HepG2 (cell line): Measurements from ENCODE around the gene MIA2. TPM values are rescaled to one million over a fixed set of nuclear protein-coding genes. Genes with fewer than 3 reads are reported as not detected.

Experiments used
- ASH2L ChIP-seq: fragments of 300-600, 200-600 bp; sonication (generic); IDR thresholded peaks from 2 replicates; pipeline ENCODE4 v1.7.0; 2017; ENCODE audit warnings: low read depth, mild to moderate bottlenecking, moderate library complexity, mixed read lengths, low read length; ENCODE audit not compliant: insufficient read length
- ATF7 ChIP-seq, 2 experiments: fragments of 450-650 bp in 1 of 2; sonication (generic) in 1 of 2; formaldehyde crosslinking in 1 of 2; IDR thresholded peaks; 2 replicates each; pipeline versions ENCODE4 v1.4.0 to v1.6.1; 2016 to 2020; ENCODE audit warnings: antibody characterized with exemption in 1 of 2, mild to moderate bottlenecking in 1 of 2, missing genetic modification reagents in 1 of 2
- HDAC6 ChIP-seq: fragments of 200-600 bp; sonication (generic); IDR thresholded peaks from 2 replicates; pipeline ENCODE4 v1.7.0; 2017; ENCODE audit warnings: mild to moderate bottlenecking, antibody characterized with exemption, low read length, low read depth
- KDM2A ChIP-seq: sonication (generic); formaldehyde crosslinking; IDR thresholded peaks from 2 replicates; pipeline ENCODE4 v1.4.0; 2020; ENCODE audit warnings: low read depth, missing genetic modification reagents, borderline replicate concordance
- MAX ChIP-seq: IDR thresholded peaks from 2 replicates; pipeline ENCODE4 v1.6.1; 2012; ENCODE audit warnings: inconsistent platforms
- NFYB ChIP-seq: sonication (generic); formaldehyde crosslinking; IDR thresholded peaks from 2 replicates; pipeline ENCODE4 v1.4.0; 2020; ENCODE audit warnings: missing genetic modification reagents
- NR2F6 ChIP-seq, 2 experiments: IDR thresholded peaks; 2 replicates each; pipeline ENCODE4 v1.6.1; 2016; ENCODE audit warnings: antibody characterized with exemption in 1 of 2, mild to moderate bottlenecking in 1 of 2
- PHF8 ChIP-seq: sonication (generic); formaldehyde crosslinking; IDR thresholded peaks from 2 replicates; pipeline ENCODE4 v1.5.0; 2020; ENCODE audit warnings: missing genetic modification reagents
- RELA ChIP-seq: sonication (generic); formaldehyde crosslinking; IDR thresholded peaks from 2 replicates; pipeline ENCODE4 v1.4.0; 2020; ENCODE audit warnings: missing genetic modification reagents
- SALL1 ChIP-seq: sonication (generic); formaldehyde crosslinking; IDR thresholded peaks from 2 replicates; pipeline ENCODE4 v1.8.0; 2022; ENCODE audit warnings: mild to moderate bottlenecking, missing genetic modification reagents
- SIN3B ChIP-seq: fragments of 150-350 bp; IDR thresholded peaks from 2 replicates; pipeline ENCODE4 v1.6.1; 2014; ENCODE audit warnings: low read length
- SKIL ChIP-seq: sonication (generic); formaldehyde crosslinking; IDR thresholded peaks from 2 replicates; pipeline ENCODE4 v1.8.0; 2022; ENCODE audit warnings: missing genetic modification reagents, mild to moderate bottlenecking, moderate library complexity, borderline replicate concordance
- SMAD3 ChIP-seq: sonication (generic); formaldehyde crosslinking; IDR thresholded peaks from 2 replicates; pipeline ENCODE4 v1.4.0; 2020; ENCODE audit warnings: missing genetic modification reagents
- SMARCC2 ChIP-seq: fragments of 450-650 bp; IDR thresholded peaks from 2 replicates; pipeline ENCODE4 v1.6.1; 2017; ENCODE audit warnings: antibody characterized with exemption, mild to moderate bottlenecking
- TBL1XR1 ChIP-seq: fragments of 150-350 bp; IDR thresholded peaks from 2 replicates; pipeline ENCODE4 v1.6.1; 2014; ENCODE audit warnings: borderline replicate concordance, low read length; ENCODE audit not compliant: partially characterized antibody
- TCF7 ChIP-seq: sonication (generic); IDR thresholded peaks from 2 replicates; pipeline ENCODE4 v1.6.1; 2016; ENCODE audit warnings: antibody characterized with exemption, low read depth
- U2AF1 ChIP-seq: fragments of 200-400 bp; formaldehyde crosslinking; optimal IDR thresholded peaks from 2 replicates; pipeline ENCODE3; 2017; ENCODE audit warnings: mild to moderate bottlenecking, low read depth, low read length
- ZBTB21 ChIP-seq: sonication (generic); formaldehyde crosslinking; IDR thresholded peaks from 2 replicates; pipeline ENCODE4 v1.4.0; 2020; ENCODE audit warnings: missing genetic modification reagents
- ZEB1 ChIP-seq: IDR thresholded peaks from 2 replicates; pipeline ENCODE4 v1.6.1; 2012; ENCODE audit warnings: mild to moderate bottlenecking, low read depth, inconsistent platforms; ENCODE audit not compliant: insufficient replicate concordance
- ZNF446 ChIP-seq: sonication (generic); formaldehyde crosslinking; IDR thresholded peaks from 2 replicates; pipeline ENCODE4 v1.5.0; 2020; ENCODE audit warnings: mild to moderate bottlenecking, missing genetic modification reagents
- ZNF563 ChIP-seq: sonication (generic); formaldehyde crosslinking; IDR thresholded peaks from 2 replicates; pipeline ENCODE4 v1.8.0; 2022; ENCODE audit warnings: mild to moderate bottlenecking, moderate library complexity, missing genetic modification reagents
- ZNF839 ChIP-seq: sonication (generic); formaldehyde crosslinking; IDR thresholded peaks from 2 replicates; pipeline ENCODE4 v1.4.0; 2020; ENCODE audit warnings: missing genetic modification reagents, mild to moderate bottlenecking, borderline replicate concordance
- ZZZ3 ChIP-seq: sonication (generic); formaldehyde crosslinking; IDR thresholded peaks from 2 replicates; pipeline ENCODE4 v1.4.0; 2020; ENCODE audit warnings: missing genetic modification reagents, mild to moderate bottlenecking, borderline replicate concordance
- polyA plus RNA-seq, 8 experiments: library from polyadenylated mRNA; depleted of rRNA in 3 of 8; stranded (reverse) in 7 of 8; unstranded in 1 of 8; fragments of >200 nt; fragmentation: Illumina TruSeq in 4 of 8; extraction: Trizol in 4 of 8; gene quantifications; 2 replicates each; pipeline versions ENCODE4 v1.2.1 to v1.2.3, GENCODE V29; 2011 to 2016; ENCODE audit warnings: low read depth in 4 of 8, missing spikeins in 1 of 8, mixed read lengths in 1 of 8; ENCODE audit not compliant: insufficient read depth in 1 of 8
- total RNA-seq, 5 experiments: library from RNA; depleted of rRNA; stranded (reverse); fragments of >200 nt; fragmentation: Illumina TruSeq; extraction: Trizol; gene quantifications; 2 replicates each; pipeline ENCODE4 v1.2.3, GENCODE V29; 2016; ENCODE audit warnings: low read depth in 1 of 5
- TF ChIP-seq, protein P1 (sequence below), 2 experiments: sonication (generic) in 1 of 2; formaldehyde crosslinking in 1 of 2; IDR thresholded peaks; 2 replicates each; pipeline versions ENCODE4 v1.4.0 to v1.6.1; 2018 to 2020; ENCODE audit warnings: missing genetic modification reagents in 2 of 2, borderline replicate concordance in 1 of 2, low read depth in 1 of 2, mild to moderate bottlenecking in 1 of 2, missing biosample characterization in 1 of 2
- TF ChIP-seq, protein P2 (sequence below): sonication (generic); formaldehyde crosslinking; IDR thresholded peaks from 2 replicates; pipeline ENCODE4 v1.8.1; 2023; ENCODE audit warnings: mild to moderate bottlenecking, missing genetic modification reagents

Gene MIA2
- total and polyA plus RNA-seq, 2 of the 13 experiments (the other 11 are each of a cell fraction or from before 2014, with no cell fraction given), result 134 to 158 TPM

DNA sequence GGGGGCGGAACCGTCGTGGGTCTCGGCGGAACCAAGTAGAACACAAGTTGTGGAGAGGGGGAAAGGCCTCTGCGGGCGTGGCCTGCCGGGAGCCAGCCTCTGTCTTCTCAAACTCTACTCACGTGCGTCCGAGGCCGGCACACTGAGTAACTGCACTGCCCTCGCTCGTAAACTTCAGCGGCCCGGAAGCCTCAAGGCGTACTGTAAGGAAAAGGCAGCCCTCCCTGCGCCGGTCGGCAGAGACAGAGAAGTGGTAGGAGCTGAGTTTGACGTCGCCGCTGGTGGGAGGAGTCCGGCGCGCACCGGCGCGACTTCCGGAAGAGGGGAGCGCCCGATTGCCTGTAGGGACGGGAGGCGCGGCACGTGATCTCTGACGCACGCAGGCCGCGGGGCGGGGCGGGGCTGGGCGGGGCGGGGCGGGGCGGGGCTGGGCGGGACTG lies 198.5 kb downstream of the MIA2 start, which contains the start of gene FBXO33 (continued):
- TF ChIP-seq, protein P1, sequence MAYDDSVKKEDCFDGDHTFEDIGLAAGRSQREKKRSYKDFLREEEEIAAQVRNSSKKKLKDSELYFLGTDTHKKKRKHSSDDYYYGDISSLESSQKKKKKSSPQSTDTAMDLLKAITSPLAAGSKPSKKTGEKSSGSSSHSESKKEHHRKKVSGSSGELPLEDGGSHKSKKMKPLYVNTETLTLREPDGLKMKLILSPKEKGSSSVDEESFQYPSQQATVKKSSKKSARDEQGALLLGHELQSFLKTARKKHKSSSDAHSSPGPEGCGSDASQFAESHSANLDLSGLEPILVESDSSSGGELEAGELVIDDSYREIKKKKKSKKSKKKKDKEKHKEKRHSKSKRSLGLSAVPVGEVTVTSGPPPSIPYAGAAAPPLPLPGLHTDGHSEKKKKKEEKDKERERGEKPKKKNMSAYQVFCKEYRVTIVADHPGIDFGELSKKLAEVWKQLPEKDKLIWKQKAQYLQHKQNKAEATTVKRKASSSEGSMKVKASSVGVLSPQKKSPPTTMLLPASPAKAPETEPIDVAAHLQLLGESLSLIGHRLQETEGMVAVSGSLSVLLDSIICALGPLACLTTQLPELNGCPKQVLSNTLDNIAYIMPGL (CRISPR knock-in tag; IDR thresholded peaks at IDR 0.05; ENCODE audit: borderline replicate concordance in 1 of 2, low read depth in 1 of 2), result peak; percentile 42 to 76; a peak in 3 of 4 replicates
- TF ChIP-seq PHF8 (CRISPR knock-in tag) (peak; percentile 52; the same call in 1 of the 2 replicates), SALL1 (CRISPR knock-in tag) (peak; percentile 46), SMARCC2 (no peak), SMAD3 (peak; percentile 93), ZEB1 (no peak), NR2F6 (IDR thresholded peaks at IDR 0.05) (no peak; the same call in 1 of the 2 replicates), NR2F6 (CRISPR knock-in tag; IDR thresholded peaks at IDR 0.05) (peak; percentile 41; the same call in 1 of the 2 replicates), ZBTB21 (CRISPR knock-in tag) (peak; percentile 88), ZNF563 (CRISPR knock-in tag) (peak; percentile 62), U2AF1 (peak; percentile 8), ZNF446 (no peak), NFYB (CRISPR knock-in tag) (peak; percentile 80), MAX (no peak), ZNF839 (CRISPR knock-in tag) (no peak; the same call in 1 of the 2 replicates), ZZZ3 (no peak), HDAC6 (no peak), TBL1XR1 (peak; percentile 61), RELA (CRISPR knock-in tag) (peak; percentile 77; the same call in 1 of the 2 replicates), TCF7 (no peak; the same call in 1 of the 2 replicates), ATF7 (IDR thresholded peaks at IDR 0.05) (peak; percentile 98), ATF7 (CRISPR knock-in tag; IDR thresholded peaks at IDR 0.05) (no peak), KDM2A (CRISPR knock-in tag) (peak; percentile 31; the same call in 1 of the 2 replicates), SIN3B (peak; percentile 64), SKIL (CRISPR knock-in tag) (0 out of 2 replicates have a peak, but pooled peaks have one; percentile 52), ASH2L (peak; percentile 99)
- TF ChIP-seq, protein P2, sequence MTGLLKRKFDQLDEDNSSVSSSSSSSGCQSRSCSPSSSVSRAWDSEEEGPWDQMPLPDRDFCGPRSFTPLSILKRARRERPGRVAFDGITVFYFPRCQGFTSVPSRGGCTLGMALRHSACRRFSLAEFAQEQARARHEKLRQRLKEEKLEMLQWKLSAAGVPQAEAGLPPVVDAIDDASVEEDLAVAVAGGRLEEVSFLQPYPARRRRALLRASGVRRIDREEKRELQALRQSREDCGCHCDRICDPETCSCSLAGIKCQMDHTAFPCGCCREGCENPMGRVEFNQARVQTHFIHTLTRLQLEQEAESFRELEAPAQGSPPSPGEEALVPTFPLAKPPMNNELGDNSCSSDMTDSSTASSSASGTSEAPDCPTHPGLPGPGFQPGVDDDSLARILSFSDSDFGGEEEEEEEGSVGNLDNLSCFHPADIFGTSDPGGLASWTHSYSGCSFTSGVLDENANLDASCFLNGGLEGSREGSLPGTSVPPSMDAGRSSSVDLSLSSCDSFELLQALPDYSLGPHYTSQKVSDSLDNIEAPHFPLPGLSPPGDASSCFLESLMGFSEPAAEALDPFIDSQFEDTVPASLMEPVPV (CRISPR knock-in tag), result peak; percentile 8; the same call in 1 of the 2 replicates
